NB4 (cell line): ENCODE measurements around the gene SCN9A.

Experiments
- DNase-seq: peaks from one replicate; pipeline ENCODE4 v3.0.0; 2010; ENCODE audit warnings: low read depth
- H3K4me3 ChIP-seq: one replicate; pipeline ENCODE4 v1.5.1; 2011; ENCODE audit warnings: mild to moderate bottlenecking, low read depth, low read length, moderate library complexity
- CTCF ChIP-seq: IDR thresholded peaks from one replicate; pipeline ENCODE4 v1.5.1; 2012; ENCODE audit warnings: low read depth, low read length
- MAX ChIP-seq: IDR thresholded peaks from 2 replicates; pipeline ENCODE4 v1.6.1; 2011; ENCODE audit warnings: low read depth, low read length
- MYC ChIP-seq: IDR thresholded peaks from 2 replicates; pipeline ENCODE4 v1.6.1; 2011; ENCODE audit warnings: low read depth, low read length
- POLR2A ChIP-seq: IDR thresholded peaks from 2 replicates; pipeline ENCODE4 v1.6.1; 2011; ENCODE audit warnings: mild to moderate bottlenecking; ENCODE audit not compliant: insufficient read length; ENCODE audit errors: extremely low read depth

SCN9A gene

GRCh38 chr2:166233244-166233643, 142.5 kb downstream of the SCN9A start:
- TF ChIP-seq MAX (no peak), MYC (no peak), POLR2A (no peak), CTCF (no peak)
- no peak for DNase-seq
- H3K4me3 ChIP-seq: no peak overlapping the region

GRCh38 chr2:166230724-166231070, 145.0 kb downstream of the SCN9A start:
- no peak overlapping the region for H3K4me3 ChIP-seq
- TF ChIP-seq POLR2A: no peak
- no peak for TF ChIP-seq MYC
- TF ChIP-seq MAX: no peak
- no peak for TF ChIP-seq CTCF
- DNase-seq: no peak

GRCh38 chr2:166230024-166230723, 145.6 kb downstream of the SCN9A start:
- no peak overlapping the region for H3K4me3 ChIP-seq
- TF ChIP-seq MYC: no peak
- TF ChIP-seq CTCF: no peak
- no peak for TF ChIP-seq POLR2A
- no peak for TF ChIP-seq MAX
- DNase-seq: no peak

GRCh38 chr2:166229678-166230023, 146.1 kb downstream of the SCN9A start:
- no peak for TF ChIP-seq POLR2A
- TF ChIP-seq CTCF: no peak
- no peak for TF ChIP-seq MYC
- TF ChIP-seq MAX: no peak
- H3K4me3 ChIP-seq: no peak overlapping the region
- no peak for DNase-seq

GRCh38 chr2:166224197-166224596, 151.5 kb downstream of the SCN9A start:
- DNase-seq: no peak
- no peak overlapping the region for H3K4me3 ChIP-seq

More at GRCh38 chr2:166224197-166224596, 151.5 kb downstream of the SCN9A start:
- no peak for TF ChIP-seq POLR2A
- no peak for TF ChIP-seq CTCF
- no peak for TF ChIP-seq MAX
- TF ChIP-seq MYC: no peak
